Left ventricle myocardium inferior (tissue), 1 donor: Measurements from ENCODE around the gene DOCK3. TPM values are rescaled to one million over a fixed set of nuclear protein-coding genes. Genes with fewer than 3 reads are reported as not detected.

Source experiments
- DNase-seq: peaks from one replicate; pipeline ENCODE4 v3.0.0-alpha.2; 2020
- H3K27ac ChIP-seq: fragments of 200-600 bp; replicated peaks from 2 replicates; pipeline ENCODE4 v1.8.0; 2021
- H3K27me3 ChIP-seq: fragments of 200-600 bp; 2 replicates; pipeline ENCODE4 v1.8.0; 2021; ENCODE audit warnings: low read depth
- H3K36me3 ChIP-seq: fragments of 200-600 bp; 2 replicates; pipeline ENCODE4 v1.8.0; 2021
- H3K4me1 ChIP-seq: fragments of 200-600 bp; 2 replicates; pipeline ENCODE4 v1.8.0; 2021
- H3K4me3 ChIP-seq: fragments of 200-600 bp; 2 replicates; pipeline ENCODE4 v1.8.0; 2021; ENCODE audit warnings: mild to moderate bottlenecking, moderate library complexity
- H3K9me3 ChIP-seq: fragments of 200-600 bp; replicated peaks from 2 replicates; pipeline ENCODE4 v1.8.0; 2021
- intact Hi-C: fragments of 100-400 bp; cut with micrococcal nuclease; formaldehyde crosslinking; loops from one replicate; pipeline ENCODE4 v1.11.0; 2022
- total RNA-seq: library from RNA; stranded (reverse); fragmentation: NEBNext Ultra II Directional; extraction: Animal tissue kit (Norgen Biotek cat#: 25700); gene quantifications from one replicate; pipeline ENCODE4 v1.2.1, GENCODE V29; 2021
- TF ChIP-seq, protein P1 (sequence below): fragments of 200-600 bp; IDR thresholded peaks from 2 replicates; pipeline ENCODE4 v1.8.0; 2021; ENCODE audit warnings: antibody characterized with exemption, mild to moderate bottlenecking, borderline replicate concordance
- donor health status: DM: no; HTN: yes; CAD: no; lungs with severe emphysema.

Gene DOCK3
- total RNA-seq, 1 donor from 2014 or later, result 3.9 TPM

DNA sequence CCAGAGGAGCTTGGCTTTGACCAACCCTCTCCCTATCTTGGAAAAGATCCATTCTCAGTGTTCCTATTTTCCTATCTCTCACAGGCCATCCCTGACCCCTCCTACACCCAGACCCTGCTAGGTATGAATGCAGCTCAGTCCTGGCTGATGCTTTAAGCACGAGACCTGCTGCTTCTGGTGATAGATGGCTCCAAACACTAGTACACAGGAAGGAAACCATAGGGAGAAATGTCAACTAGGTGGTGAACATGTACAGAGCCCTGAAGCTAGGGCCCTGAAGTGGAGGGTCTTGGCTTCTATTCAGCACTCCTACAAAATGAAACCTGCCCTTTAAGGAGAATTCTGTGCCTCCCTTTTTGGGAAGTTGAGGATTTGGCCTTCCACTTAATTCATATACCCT, 662.9 kb downstream of the DOCK3 start:
- peaks cover 6% of the 10 kb centered on the region for H3K36me3 ChIP-seq
- TF ChIP-seq, protein P1, sequence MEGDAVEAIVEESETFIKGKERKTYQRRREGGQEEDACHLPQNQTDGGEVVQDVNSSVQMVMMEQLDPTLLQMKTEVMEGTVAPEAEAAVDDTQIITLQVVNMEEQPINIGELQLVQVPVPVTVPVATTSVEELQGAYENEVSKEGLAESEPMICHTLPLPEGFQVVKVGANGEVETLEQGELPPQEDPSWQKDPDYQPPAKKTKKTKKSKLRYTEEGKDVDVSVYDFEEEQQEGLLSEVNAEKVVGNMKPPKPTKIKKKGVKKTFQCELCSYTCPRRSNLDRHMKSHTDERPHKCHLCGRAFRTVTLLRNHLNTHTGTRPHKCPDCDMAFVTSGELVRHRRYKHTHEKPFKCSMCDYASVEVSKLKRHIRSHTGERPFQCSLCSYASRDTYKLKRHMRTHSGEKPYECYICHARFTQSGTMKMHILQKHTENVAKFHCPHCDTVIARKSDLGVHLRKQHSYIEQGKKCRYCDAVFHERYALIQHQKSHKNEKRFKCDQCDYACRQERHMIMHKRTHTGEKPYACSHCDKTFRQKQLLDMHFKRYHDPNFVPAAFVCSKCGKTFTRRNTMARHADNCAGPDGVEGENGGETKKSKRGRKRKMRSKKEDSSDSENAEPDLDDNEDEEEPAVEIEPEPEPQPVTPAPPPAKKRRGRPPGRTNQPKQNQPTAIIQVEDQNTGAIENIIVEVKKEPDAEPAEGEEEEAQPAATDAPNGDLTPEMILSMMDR, result no peak
- H3K4me1 ChIP-seq, result peaks cover 22% of the 10 kb centered on the region
- no peak overlapping the region for H3K4me3 ChIP-seq
- H3K27me3 ChIP-seq, result no peaks in the 10 kb centered on the region
- no peaks in the 10 kb centered on the region for H3K9me3 ChIP-seq
- intact Hi-C loops, result no loop called here
- no peak for DNase-seq
- H3K27ac ChIP-seq, result no peak overlapping the region

DNA sequence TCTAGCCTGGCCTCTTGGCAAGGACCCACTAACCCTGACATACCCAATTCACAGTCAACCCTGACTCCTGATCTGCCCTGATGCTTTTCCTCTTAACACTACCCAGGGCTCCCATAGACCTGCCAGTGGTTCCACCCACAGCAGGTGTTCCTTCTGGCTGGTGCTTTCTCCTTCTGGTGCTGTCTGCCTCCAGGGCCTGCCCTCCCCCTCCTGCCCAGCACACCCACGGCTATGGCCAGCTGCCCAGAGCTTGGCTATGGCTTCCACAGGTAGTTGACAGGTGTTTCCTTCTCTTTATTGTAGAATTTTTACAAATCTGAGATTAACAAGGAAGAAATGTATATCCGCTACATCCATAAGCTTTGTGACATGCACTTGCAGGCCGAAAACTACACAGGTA, 663.9 kb downstream of the DOCK3 start:
- H3K27ac ChIP-seq, result no peak overlapping the region

DNA sequence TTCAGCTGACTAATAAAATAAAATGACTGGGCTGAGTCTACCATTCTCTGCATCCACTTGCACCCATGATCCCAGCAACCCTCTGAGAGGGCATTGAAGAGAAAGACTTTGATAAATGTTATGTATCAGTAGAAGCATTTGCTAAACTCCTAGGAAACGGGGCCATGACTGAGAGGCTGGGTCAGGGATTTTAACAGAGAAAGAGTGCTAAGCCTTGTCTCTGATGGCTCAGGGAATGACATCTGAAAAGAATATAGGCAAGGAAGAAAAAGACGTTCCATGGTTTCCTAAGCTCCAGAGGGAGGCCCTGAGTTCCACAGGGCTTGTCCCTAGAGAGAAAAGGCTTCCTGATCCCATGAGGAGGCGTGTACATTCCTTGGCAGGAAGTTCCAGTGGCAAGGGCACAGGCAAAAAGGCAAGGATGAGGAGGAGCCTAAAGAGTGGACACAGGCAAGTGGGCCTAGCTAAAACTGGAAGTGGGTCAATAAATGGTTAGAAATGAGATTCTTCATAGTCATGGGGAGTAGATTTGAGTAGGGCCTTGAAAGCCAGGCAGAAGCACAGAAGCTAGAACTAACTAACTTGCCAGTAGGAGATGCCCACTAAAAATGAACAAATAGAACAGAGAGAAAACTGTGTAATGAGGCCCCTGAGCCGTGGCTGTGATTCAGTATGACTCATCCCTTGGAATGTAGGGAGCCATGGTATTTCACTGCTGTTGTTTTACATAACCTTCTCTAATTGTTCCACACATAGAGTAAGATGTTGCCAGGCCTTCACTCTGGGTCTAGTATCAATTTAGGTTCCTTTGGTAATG, 665.5 kb downstream of the DOCK3 start:
- H3K27me3 ChIP-seq, result no peaks in the 10 kb centered on the region
- peaks cover 22% of the 10 kb centered on the region for H3K4me1 ChIP-seq
- H3K36me3 ChIP-seq, result peaks cover 6% of the 10 kb centered on the region
- no peak overlapping the region for H3K4me3 ChIP-seq
- no peaks in the 10 kb centered on the region for H3K9me3 ChIP-seq
- H3K27ac ChIP-seq, result peak overlapping the region; percentile 27
- intact Hi-C loops, result no loop called here
- DNase-seq, result no peak
- TF ChIP-seq, protein P1, result no peak

More for the DNA sequence above, 663.9 kb downstream of the DOCK3 start:
- no peaks in the 10 kb centered on the region for H3K27me3 ChIP-seq
- peaks cover 22% of the 10 kb centered on the region for H3K4me1 ChIP-seq
- TF ChIP-seq, protein P1, result no peak
- no peak for DNase-seq
- H3K4me3 ChIP-seq, result no peak overlapping the region
- intact Hi-C loops, result no loop called here
- peaks cover 6% of the 10 kb centered on the region for H3K36me3 ChIP-seq
- H3K9me3 ChIP-seq, result no peaks in the 10 kb centered on the region

DNA sequence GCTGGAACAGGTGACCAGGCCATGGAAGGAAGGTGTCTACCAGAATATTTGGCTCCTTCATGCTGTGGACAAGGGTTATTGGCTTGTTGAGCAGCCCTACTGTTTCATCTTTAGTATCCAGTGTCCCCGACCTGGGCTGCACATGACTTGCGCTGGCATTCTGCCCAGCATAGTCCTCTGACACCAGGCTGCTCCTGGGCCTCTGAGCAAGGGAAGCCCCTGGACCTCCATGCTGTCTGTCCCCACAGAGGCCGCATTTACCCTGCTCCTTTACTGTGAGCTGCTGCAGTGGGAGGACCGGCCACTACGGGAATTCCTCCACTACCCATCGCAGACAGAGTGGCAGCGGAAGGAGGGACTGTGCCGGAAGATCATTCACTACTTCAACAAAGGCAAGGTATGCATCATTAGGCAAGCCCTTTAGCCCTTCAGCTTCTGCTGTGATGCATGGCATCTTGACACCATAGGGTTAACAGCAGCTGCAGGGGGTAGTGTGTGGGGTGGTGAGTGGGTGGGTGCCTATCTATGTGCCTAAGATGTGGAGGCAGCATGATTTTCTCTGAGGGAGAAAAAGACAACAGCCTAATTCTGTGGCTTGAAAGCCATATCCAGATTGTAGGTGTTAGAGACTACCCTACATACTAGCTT, 666.4 kb downstream of the DOCK3 start:
- TF ChIP-seq, protein P1, result no peak
- DNase-seq, result peak; percentile 22
- Histone ChIP-seq H3K4me1 (peaks cover 22% of the 10 kb centered on the region), H3K9me3 (no peaks in the 10 kb centered on the region), H3K27ac (peak overlapping the region; percentile 27), H3K27me3 (no peaks in the 10 kb centered on the region), H3K36me3 (peaks cover 6% of the 10 kb centered on the region), H3K4me3 (no peak overlapping the region)
- intact Hi-C loops, result no loop called here

DNA sequence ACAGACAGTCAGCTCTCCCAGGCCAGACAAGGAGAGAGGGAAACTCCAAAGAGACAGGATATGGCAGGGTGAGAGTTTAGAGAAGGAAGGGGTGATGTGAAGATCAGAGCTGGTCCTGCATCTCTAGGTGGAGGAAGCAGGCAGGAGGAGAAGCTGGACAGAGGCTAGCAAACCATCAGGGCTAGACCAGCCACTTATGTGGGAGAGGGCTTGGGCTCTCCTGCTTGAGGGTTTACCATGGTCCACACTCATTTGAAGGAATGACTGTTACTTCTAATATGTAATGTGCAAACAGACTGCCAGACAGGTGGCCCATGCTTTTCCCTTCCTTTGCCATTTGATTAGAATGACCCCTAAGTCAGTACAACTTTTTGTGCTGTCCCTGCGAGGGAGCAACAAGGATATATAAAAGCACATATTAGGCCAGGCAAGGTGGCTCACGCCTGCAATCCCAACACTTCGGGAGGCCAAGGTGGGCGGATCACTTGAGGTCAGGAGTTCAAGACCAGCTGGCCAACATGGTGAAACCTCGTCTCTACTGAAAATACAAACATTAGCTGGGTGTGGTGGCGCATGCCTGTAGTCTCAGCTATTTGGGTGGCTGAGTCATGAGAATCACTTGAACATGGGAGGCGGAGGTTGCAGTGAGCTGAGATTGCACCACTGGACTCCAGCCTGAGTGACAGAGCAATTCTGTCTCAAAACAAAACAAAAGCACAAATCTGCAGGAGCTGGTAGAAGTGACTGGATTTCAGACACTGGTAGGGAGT, 669.4 kb downstream of the DOCK3 start:
- Histone ChIP-seq H3K36me3 (no peaks in the 10 kb centered on the region), H3K9me3 (no peaks in the 10 kb centered on the region), H3K4me3 (no peak overlapping the region), H3K4me1 (peaks cover 20% of the 10 kb centered on the region), H3K27ac (no peak overlapping the region), H3K27me3 (no peaks in the 10 kb centered on the region)
- no peak for DNase-seq
- intact Hi-C loops, result no loop called here
- TF ChIP-seq, protein P1, result no peak
